Ovary (tissue), 3 donors: ENCODE results near the gene USP2.

Experiments used
- EP300 ChIP-seq: sonication (generic); formaldehyde crosslinking; IDR thresholded peaks from one replicate; pipeline ENCODE4 v1.6.1; 2017; ENCODE audit warnings: antibody characterized with exemption
- POLR2A ChIP-seq: fragments of 450-650 bp; IDR thresholded peaks from one replicate; pipeline ENCODE4 v1.6.1; 2017; ENCODE audit warnings: antibody characterized with exemption, mild to moderate bottlenecking, moderate library complexity
- TF ChIP-seq, protein P1 (sequence below), 3 donors: fragments of 450-650 bp in 2 of 3; fragments of 200-600 bp in 1 of 3; IDR thresholded peaks; one replicate each; pipeline versions ENCODE4 v1.5.1 to v1.8.0; 2016 to 2022; ENCODE audit warnings: antibody characterized with exemption in 3 of 3, mild to moderate bottlenecking in 1 of 3
- donor health status: DM: no; HTN: no; CAD: no.

DNA sequence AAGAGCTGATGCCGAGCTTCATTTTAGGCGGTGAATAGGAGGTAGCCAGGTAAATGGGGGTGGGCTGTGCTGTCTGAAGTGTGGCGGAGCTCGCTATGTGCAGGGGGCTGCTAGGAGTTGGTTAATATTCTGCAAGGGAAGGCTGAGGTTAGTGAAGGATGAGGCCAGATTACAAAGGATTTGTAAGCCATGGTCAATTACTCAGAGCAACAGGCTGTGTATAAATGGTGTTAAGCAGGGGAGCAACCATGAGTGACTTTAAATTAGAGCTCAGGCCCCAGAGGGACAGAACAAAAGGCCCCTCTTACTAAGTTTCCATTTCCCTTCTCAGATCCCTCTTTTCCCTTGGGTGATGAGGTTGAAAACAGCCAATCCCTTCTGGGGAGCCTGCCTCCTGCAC is 57.3 kb downstream of the USP2 start:
- TF ChIP-seq, protein P1, sequence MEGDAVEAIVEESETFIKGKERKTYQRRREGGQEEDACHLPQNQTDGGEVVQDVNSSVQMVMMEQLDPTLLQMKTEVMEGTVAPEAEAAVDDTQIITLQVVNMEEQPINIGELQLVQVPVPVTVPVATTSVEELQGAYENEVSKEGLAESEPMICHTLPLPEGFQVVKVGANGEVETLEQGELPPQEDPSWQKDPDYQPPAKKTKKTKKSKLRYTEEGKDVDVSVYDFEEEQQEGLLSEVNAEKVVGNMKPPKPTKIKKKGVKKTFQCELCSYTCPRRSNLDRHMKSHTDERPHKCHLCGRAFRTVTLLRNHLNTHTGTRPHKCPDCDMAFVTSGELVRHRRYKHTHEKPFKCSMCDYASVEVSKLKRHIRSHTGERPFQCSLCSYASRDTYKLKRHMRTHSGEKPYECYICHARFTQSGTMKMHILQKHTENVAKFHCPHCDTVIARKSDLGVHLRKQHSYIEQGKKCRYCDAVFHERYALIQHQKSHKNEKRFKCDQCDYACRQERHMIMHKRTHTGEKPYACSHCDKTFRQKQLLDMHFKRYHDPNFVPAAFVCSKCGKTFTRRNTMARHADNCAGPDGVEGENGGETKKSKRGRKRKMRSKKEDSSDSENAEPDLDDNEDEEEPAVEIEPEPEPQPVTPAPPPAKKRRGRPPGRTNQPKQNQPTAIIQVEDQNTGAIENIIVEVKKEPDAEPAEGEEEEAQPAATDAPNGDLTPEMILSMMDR (IDR thresholded peaks at IDR 0.05), result no peak
- TF ChIP-seq POLR2A (no peak), EP300 (no peak)
